Measurements from ENCODE around the gene ACKR1.

- TF ChIP-seq CTCF (conservative IDR thresholded peaks at IDR 0.05 in 1 of 2, IDR thresholded peaks at IDR 0.05 in 1 of 2; ENCODE audit: low read depth in 1 of 2, low read length in 2 of 2) (no peak), EZH2 (IDR thresholded peaks at IDR 0.05; ENCODE audit: low read length, missing control alignments) (no peak)
Observed at GRCh38 chr1:159161719-159162026, 43.0 kb upstream of the ACKR1 start.

All from fibroblast of lung (primary cell).